Stomach (tissue), 9 donors: ENCODE results near the gene TEX29. TPM values are rescaled to one million over a fixed set of nuclear protein-coding genes. Genes with fewer than 3 reads are reported as not detected.

Source experiments
- DNase-seq, 2 donors: peaks; one replicate each; pipeline versions ENCODE4 v3.0.0 to v3.0.0-alpha.2; 2013 to 2019
- H3K27ac ChIP-seq, 5 donors: fragments of 200-600 bp in 4 of 5; sonication (generic) in 4 of 5; one replicate each; pipeline ENCODE4 v1.5.1; 2013 to 2019; ENCODE audit warnings: mild to moderate bottlenecking in 1 of 5, moderate library complexity in 1 of 5
- H3K27me3 ChIP-seq, 3 donors: fragments of 200-600 bp; sonication (generic); one replicate each; pipeline ENCODE4 v1.5.1; 2017 to 2019; ENCODE audit warnings: mixed run types in 1 of 3
- H3K36me3 ChIP-seq, 4 donors: fragments of 200-600 bp; sonication (generic); 1 replicate in 3 of 4; 2 replicates in 1 of 4; pipeline ENCODE4 v1.5.1; 2016 to 2019
- H3K4me1 ChIP-seq, 4 donors: fragments of 200-600 bp; sonication (generic); one replicate each; pipeline ENCODE4 v1.5.1; 2016 to 2019
- H3K4me3 ChIP-seq, 4 donors: fragments of 200-600 bp; sonication (generic) in 3 of 4; one replicate each; pipeline ENCODE4 v1.5.1; 2016 to 2019; ENCODE audit warnings: mild to moderate bottlenecking in 1 of 4
- H3K9me3 ChIP-seq, 4 donors: fragments of 200-600 bp; sonication (generic); one replicate each; pipeline ENCODE4 v1.5.1; 2016 to 2019
- CTCF ChIP-seq, 7 experiments: fragments of 450-650 bp in 4 of 7; fragments of 200-600 bp in 3 of 7; sonication (generic) in 3 of 7; IDR thresholded peaks; one replicate each; pipeline ENCODE4 v1.5.1; 2016 to 2019; ENCODE audit warnings: antibody characterized with exemption in 7 of 7, control low read depth in 2 of 7, mild to moderate bottlenecking in 1 of 7
- EP300 ChIP-seq: sonication (generic); formaldehyde crosslinking; IDR thresholded peaks from one replicate; pipeline ENCODE4 v1.6.1; 2017; ENCODE audit warnings: antibody characterized with exemption
- POLR2A ChIP-seq, 4 donors: fragments of 450-650 bp; IDR thresholded peaks; one replicate each; pipeline ENCODE4 v1.6.1; 2016; ENCODE audit warnings: antibody characterized with exemption in 4 of 4, control low read depth in 2 of 4, mild to moderate bottlenecking in 1 of 4, moderate library complexity in 1 of 4
- POLR2AphosphoS5 ChIP-seq, 3 donors: sonication (generic); formaldehyde crosslinking; IDR thresholded peaks; one replicate each; pipeline ENCODE4 v1.6.1; 2016; ENCODE audit warnings: antibody characterized with exemption in 3 of 3
- WGBS, 5 donors: extraction: QIAGEN DNeasy Blood & Tissue Kit in 3 of 5; methylation state at CpG; one replicate each; pipeline versions ENCODE4 v1.1.5 to v1.1.7; 2013 to 2018; 5-methylcytosine and 5-hydroxymethylcytosine counted together
- intact Hi-C: fragments of 100-400 bp; cut with DNase I; formaldehyde crosslinking; loops from one replicate; pipeline ENCODE4 v1.15.1; 2023; ENCODE audit warnings: low total_unique reads
- polyA plus RNA-seq, 3 donors: library from polyadenylated mRNA; stranded (reverse); fragments of 200-250 nt; gene quantifications; one replicate each; pipeline ENCODE4 v1.2.3, GENCODE V29; 2013
- total RNA-seq, 5 donors: library from RNA; depleted of rRNA; stranded (reverse); fragments of >200 nt; gene quantifications; one replicate each; pipeline versions ENCODE4 v1.1.0 to v1.2.3, GENCODE V29; 2014 to 2016
- donor health status: healthy with polysubstance abuse.
- donor health status: Bipolar disorder and iron deficiency.
- donor health status: healthy.

Gene TEX29
- total and polyA plus RNA-seq, 8 donors = 0.87 to 2.2 TPM; not detected in 6

DNA sequence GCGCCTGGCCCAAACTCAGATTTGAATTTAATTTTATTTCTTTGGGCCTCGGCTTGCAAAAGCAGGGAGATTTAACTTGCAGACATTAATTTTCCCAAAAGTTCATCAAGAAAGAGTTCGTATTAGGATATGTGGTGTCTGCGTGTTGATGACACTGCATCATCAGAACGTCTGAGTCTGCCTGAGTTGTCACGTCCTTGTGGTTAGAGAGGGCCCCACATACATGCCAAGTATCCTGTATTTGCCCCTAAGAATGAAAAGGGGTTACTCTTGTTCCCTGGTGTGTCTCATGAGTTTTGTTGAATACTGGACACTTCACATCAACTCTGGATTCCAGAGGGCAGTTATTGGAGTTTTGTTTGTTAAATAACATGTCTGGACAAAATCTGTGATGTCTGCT, 5.6 kb upstream of the TEX29 start:
- intact Hi-C loops = no loop called here
- Histone ChIP-seq H3K36me3 (peaks cover 0 to 41% (median 20%) of the 10 kb centered on the region in 4 donors), H3K4me1 (no peaks in the 10 kb centered on the region), H3K4me3 (no peak overlapping the region), H3K9me3 (peaks cover 0 to 15% (median 12%) of the 10 kb centered on the region in 4 donors), H3K27me3 (no peaks in the 10 kb centered on the region), H3K27ac (no peak overlapping the region)
- WGBS, 5 donors = 74 to 85% (median 75%) methylated on average over 6 of the region's 6 CpGs
- TF ChIP-seq POLR2AphosphoS5 (IDR thresholded peaks at IDR 0.05) = no peak
- TF ChIP-seq EP300 = no peak
- no peak for TF ChIP-seq CTCF (IDR thresholded peaks at IDR 0.05)
- TF ChIP-seq POLR2A (IDR thresholded peaks at IDR 0.05) = no peak
- DNase-seq = no peak

DNA sequence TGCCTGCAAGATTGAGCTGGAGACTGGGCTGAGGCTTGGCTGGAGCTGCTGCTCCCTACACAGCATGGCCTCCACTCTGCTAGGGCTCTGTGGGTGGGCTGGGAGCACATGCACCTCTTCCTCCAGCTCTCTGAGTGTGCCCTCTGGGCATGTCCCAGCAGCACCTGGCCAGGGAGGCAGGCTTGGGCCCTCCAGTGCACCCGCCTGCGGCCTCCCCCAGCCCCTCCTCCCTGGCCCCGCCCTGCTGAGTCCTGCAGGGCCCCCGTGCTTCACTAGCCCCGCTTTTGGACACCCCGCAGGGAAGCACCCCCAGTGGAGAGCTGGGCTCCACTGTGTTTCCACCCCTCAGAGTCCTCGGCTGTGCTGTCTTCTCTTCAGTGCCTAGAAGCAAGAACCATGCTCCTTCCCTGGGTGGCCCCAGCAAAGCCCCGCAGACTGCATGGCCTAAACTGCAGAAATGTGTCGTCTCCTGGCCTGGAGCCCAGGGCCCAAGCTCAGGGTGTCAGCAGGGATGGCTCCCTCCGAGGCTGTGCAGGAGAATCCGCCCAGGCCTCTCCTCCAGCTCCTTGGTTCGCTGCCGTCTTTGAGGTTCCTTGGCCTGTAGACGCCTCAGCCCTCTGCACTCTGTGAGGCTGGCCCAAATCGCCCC, 5.0 kb upstream of the TEX29 start:
- TF ChIP-seq EP300 (no peak), CTCF (IDR thresholded peaks at IDR 0.05) (no peak), POLR2A (IDR thresholded peaks at IDR 0.05) (no peak), POLR2AphosphoS5 (IDR thresholded peaks at IDR 0.05) (no peak)
- Histone ChIP-seq H3K4me1 (no peaks in the 10 kb centered on the region), H3K9me3 (peaks cover 0 to 15% (median 12%) of the 10 kb centered on the region in 4 donors), H3K27me3 (no peaks in the 10 kb centered on the region), H3K27ac (no peak overlapping the region), H3K36me3 (peaks cover 0 to 41% (median 20%) of the 10 kb centered on the region in 4 donors), H3K4me3 (no peak overlapping the region)
- WGBS, 5 donors = 77 to 92% (median 90%) methylated on average over 5 to 15 of the region's 15 CpGs
- DNase-seq = peak in 1 of 2 donors; percentile 17
- intact Hi-C loops = no loop called here

DNA sequence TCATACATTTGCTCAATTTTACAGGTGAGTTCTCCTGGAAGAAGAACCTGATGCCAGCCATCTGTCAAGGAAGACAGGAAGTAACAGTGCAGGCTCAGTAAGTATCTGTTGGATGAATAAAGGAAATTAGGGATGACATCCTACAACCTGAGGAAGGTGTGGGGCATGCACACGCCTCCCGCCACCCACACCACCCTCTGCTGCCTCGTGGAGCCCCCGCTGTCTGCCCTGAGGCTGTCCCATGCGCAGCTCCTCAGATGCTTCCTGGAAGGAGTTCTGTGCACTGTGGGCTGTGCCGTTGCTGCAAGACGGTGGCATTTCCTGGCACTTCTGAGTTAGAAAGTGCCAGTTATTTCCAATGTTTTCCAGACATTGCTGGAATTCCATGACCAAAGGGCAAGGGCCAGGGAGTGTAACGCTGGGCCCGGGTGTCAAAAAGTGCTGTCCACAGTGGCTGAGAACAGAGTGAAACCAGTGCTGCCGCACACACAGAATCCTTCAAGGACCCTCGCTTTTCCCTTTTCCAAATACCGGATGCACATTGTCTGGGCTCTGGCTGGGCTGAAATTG, 4.2 kb upstream of the TEX29 start:
- peaks cover 0 to 15% (median 12%) of the 10 kb centered on the region in 4 donors for H3K9me3 ChIP-seq
- H3K27ac ChIP-seq = no peak overlapping the region
- intact Hi-C loops = no loop called here
- 76 to 86% (median 81%) methylated on average over 12 of the region's 12 CpGs for WGBS, 5 donors
- TF ChIP-seq POLR2A (IDR thresholded peaks at IDR 0.05) = no peak
- TF ChIP-seq POLR2AphosphoS5 (IDR thresholded peaks at IDR 0.05) = no peak
- no peak for TF ChIP-seq EP300
- TF ChIP-seq CTCF (IDR thresholded peaks at IDR 0.05) = no peak
- peaks cover 0 to 41% (median 20%) of the 10 kb centered on the region in 4 donors for H3K36me3 ChIP-seq
- no peaks in the 10 kb centered on the region for H3K4me1 ChIP-seq
- H3K4me3 ChIP-seq = no peak overlapping the region
- DNase-seq = no peak
- H3K27me3 ChIP-seq = no peaks in the 10 kb centered on the region

GRCh38 chr13:111317042-111317550, 3.3 kb upstream of the TEX29 start:
- peaks cover 0 to 13% (median 9%) of the 10 kb centered on the region in 4 donors for H3K9me3 ChIP-seq
- H3K4me1 ChIP-seq = no peaks in the 10 kb centered on the region
- intact Hi-C loops = no loop called here
- H3K4me3 ChIP-seq = no peak overlapping the region
- no peak for DNase-seq
- whole genome bisulfite sequencing, 5 donors = 90 to 93% (median 92%) methylated on average over 14 of the region's 14 CpGs
- TF ChIP-seq POLR2A (IDR thresholded peaks at IDR 0.05) (no peak), CTCF (IDR thresholded peaks at IDR 0.05) (no peak), EP300 (no peak), POLR2AphosphoS5 (IDR thresholded peaks at IDR 0.05) (no peak)
- H3K36me3 ChIP-seq = peaks cover 0 to 33% (median 18%) of the 10 kb centered on the region in 4 donors
- H3K27me3 ChIP-seq = no peaks in the 10 kb centered on the region
- no peak overlapping the region for H3K27ac ChIP-seq
